K562 (cell line): ENCODE measurements around the gene MORC1.

Source experiments
- ATF2 ChIP-seq: sonication (generic); formaldehyde crosslinking; IDR thresholded peaks from 2 replicates; pipeline ENCODE4 v1.8.1; 2022; ENCODE audit warnings: missing genetic modification reagents
- GTF2E2 ChIP-seq: fragments of 200-800 bp; sonication (Bioruptor generic); IDR thresholded peaks from 2 replicates; pipeline ENCODE4 v1.6.1; 2016; ENCODE audit warnings: missing genetic modification characterization, missing compliant biosample characterization

- TF ChIP-seq ATF2 (CRISPR knock-in tag) (no peak), GTF2E2 (no peak)
These were observed 48.0 kb upstream of the MORC1 start for GRCh38 chr3:109165905-109166304.
